SHP77 (cell line): ENCODE data around the gene NR2F6.
A peak's percentile ranks its signal among the peaks of the same experiment; 100 is the strongest.

Source experiments
- DNase-seq, 2 experiments: peaks; one replicate each; lab custom pipeline; 2025; lab: John Stamatoyannopoulos, UW

The NR2F6 gene

DNA sequence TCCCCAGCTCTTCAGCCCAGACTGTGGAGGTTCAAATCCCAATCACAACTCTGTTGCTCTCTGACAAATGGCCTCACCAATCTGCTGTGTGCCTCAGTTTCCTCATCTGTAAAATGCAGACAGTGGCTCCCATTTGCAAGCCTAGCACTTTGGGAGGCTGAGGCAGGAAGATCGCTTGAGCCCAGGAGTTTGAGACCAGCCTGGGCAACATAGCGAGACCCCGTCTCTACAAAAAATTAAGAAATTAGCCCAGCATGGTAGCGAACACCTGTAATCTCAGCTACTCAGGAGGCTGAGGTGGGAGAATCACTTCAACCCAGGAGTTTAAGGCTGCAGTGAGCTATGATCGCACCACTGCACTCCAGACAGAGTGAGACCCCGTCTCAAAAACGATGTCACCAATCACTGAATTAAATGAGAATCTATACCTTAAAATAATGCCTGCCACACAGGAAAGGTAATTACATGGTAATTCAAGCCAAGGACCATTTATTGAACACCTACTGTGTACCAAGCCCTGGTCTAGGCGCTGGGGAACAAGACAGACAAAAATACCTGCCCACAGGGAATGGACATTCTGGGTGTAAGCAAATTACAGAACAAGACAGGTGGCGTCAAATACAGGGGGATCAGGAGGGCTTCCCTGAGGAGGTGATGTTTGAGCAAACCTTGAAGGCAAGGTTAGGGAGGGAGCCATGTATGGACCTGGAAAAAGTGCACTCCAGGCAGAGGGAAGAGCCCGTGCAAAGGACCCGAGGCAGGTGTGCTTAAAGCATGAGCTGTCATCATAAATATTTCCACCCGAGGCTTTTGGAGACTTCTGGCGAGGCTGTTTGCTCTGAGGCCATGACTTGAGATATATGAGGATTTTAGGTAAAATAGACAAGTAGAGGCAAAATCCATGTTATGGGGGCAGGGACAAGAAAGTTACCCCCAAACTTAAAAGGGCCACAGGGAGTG, 7.7 kb downstream of the NR2F6 start:
- no peak for DNase-seq

DNA sequence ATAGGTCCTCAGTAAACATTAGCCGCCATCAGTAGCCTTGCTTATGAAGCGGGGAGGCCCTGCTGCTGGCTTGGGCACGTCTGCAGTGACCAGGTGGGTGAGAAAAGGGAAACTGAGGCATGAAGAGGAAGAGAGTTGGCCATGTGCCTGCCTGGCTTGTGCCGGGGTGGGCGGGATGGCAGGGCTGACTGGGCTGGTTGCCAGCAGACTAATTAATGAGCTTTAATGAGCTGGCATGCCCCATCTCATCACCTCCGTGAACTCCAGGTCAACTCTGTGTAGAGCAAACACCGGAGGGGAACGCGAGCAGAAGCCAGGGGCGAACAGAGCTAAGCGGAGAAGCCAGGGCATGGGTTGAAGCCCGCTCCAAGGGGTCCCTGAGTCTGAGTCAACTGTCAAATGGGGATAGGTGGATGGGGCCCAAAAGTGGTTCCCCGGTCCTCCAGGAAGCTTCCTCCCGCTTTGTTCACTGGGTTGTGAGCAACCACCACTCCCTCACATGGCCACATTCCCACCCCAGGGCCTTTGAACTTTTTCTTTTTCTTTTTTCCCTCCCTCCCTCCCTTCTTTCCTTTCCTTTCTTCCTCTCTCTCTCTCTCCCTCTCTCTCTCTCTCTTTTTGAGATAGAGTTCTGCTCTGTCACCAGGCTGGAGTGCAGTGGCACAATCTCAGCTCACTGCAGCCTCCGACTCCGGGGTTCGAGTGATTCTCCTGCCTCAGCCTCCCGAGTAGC, 8.7 kb downstream of the NR2F6 start:
- DNase-seq: no peak

DNA sequence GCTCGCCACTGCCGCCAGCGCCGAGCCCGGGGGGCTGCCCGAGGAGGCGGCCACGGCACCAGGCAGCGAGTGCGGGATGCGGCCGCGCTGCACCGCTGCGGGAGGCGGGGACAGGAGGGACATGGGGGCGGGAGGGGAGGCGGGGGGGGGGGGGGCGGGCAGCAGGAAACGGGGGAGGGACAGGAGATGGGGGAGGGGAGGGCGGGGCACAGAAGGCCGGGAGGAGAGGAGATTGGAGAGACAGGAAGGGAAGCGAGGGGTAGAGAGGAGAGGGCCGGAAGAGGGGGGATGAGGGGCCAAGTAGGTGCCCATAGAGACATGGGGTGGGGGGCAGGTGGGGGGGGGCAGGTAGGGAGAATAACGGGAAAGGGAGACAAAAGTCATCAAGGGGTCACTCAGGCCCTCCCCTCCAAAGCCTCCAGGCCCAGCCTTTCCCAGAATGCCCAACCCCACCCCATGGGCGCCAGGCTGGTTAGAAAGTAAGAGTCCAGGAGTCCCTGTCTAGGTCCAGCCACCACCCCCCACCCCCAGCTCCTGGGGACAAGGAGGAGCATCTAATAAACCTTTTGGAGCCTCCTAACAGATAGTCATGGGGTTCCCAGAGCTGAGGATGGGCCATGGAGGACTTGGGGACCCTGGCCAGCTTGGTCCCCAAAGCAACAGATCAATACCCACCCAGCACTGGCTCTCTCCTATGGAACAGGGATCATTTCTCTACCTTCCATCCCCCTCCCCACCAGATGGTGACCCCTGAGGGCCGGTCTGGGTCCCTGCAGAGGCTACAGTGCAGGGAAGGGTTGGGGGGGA, 9.5 kb downstream of the NR2F6 start:
- DNase-seq: peak; percentile 53 to 68

DNA sequence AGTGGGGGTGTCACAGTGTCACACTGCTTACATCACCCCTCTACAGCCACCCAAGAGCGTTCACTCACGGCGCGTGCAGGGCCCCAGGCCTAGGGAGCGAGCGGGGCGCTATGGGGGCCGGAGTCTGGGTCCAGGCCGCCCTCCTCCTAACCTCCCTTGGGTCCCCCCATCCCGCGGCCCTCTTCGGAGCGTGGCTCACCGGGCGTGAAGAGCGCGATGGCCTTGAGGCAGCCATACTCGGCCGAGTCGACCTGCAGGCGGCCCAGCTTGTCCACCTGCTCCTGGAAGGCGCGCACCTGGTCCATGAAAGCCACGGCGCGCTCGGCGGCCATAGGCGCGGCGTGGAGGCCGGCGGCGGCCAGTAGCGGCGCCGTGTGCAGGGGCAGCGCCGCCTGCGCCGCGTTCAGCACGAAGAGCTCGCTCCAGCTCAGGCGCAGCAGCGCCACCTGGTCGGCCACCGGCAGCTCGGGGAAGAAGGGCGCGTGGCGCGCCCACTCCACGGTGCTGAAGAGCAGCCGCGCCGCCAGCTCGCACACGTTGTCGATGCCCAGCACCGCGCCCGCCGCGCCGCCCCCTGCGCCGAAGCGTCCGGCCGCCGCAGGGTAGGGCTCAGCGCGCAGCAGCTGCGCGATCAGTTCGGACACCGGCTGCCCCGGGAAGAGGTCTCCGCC, 10.3 kb downstream of the NR2F6 start:
- DNase-seq: peak; percentile 38 to 68

DNA sequence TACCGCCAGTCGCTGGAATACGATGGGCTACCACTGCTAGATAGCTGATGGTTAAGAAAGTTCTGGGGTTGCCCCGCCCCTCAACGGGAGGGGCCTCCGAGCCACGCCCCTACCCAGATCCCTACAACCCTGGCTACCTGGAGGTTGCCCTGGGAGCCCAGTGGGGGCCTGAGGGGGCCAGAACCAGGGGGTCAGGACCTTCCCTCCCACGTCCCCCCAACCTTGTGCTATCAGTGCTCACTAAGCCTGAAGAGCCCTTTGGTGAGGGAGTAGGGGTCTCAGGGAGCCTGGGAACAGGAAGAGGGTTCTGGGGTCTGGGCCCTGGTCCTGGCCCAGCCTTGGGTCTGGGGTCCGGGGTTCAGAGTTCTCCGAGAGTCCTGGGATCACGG, 10.8 kb downstream of the NR2F6 start:
- DNase-seq: peak in 1 of 2 experiments; percentile 20

DNA sequence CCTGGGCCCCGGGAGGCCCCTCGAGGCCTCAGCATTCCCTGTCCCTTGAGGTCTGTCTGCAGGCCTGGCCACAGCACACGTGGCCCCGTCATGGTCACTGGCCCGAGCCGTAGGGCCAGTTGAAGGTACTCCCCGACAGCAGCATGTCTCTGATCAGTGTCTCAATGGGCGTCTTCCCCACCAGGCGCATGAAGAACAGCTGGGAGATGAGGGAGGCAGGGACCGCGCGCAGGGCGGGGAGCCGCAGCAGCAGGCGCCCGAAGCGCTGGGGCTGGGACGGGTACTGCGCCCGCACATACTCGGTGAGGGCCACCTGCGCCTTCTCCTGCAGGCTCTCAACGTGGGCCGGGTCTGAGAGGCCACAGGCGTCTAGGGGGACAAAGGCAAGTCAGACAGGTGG, 13.5 kb downstream of the NR2F6 start:
- DNase-seq: no peak

DNA sequence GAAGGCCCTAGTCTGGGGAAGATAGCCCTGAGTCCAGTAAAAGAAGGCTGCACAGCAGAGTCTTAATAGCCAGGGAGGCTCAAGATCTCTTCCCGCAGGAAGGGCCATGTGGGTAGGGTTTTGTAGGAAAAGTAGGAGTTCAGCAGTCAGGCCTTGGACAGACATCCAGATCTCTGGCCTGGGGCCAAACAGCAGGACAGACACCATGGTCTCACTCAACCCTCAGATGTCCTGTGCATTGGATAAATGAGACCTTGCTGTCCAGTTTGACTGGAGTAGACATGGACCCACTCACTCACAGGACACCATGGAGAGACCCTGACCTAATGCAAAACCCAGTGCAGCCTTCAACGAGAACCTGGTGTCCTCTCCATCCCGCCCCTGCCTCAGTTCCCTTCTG, 15.8 kb downstream of the NR2F6 start:
- no peak for DNase-seq

DNA sequence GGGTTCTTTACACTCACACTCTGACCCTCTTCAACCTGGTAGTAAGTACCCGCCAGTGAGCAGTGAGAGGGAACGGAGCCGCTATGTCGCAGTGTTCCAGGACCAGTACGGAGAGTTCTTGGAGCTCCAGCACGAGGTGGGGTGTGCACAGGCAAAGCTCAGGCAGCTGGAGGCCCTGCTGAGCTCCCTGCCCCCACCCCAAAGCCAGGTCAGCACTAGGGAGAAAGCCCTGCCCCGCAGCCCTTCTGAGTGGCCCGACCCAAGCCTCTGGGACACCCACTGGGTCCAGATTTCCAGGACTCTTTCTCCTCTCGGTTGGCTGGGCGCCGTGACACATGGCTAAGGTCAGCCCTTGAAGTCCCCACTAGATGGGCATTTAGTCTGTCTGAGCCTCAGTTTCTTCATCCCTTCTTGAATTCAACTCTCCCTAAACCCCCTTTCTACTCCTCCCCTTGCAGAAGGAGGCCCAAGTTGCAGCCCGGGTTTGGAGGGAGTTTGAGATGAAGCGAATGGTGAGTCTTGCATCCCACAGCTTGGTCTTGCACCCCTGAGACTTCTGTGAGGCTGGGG, 17.8 kb downstream of the NR2F6 start:
- no peak for DNase-seq

DNA sequence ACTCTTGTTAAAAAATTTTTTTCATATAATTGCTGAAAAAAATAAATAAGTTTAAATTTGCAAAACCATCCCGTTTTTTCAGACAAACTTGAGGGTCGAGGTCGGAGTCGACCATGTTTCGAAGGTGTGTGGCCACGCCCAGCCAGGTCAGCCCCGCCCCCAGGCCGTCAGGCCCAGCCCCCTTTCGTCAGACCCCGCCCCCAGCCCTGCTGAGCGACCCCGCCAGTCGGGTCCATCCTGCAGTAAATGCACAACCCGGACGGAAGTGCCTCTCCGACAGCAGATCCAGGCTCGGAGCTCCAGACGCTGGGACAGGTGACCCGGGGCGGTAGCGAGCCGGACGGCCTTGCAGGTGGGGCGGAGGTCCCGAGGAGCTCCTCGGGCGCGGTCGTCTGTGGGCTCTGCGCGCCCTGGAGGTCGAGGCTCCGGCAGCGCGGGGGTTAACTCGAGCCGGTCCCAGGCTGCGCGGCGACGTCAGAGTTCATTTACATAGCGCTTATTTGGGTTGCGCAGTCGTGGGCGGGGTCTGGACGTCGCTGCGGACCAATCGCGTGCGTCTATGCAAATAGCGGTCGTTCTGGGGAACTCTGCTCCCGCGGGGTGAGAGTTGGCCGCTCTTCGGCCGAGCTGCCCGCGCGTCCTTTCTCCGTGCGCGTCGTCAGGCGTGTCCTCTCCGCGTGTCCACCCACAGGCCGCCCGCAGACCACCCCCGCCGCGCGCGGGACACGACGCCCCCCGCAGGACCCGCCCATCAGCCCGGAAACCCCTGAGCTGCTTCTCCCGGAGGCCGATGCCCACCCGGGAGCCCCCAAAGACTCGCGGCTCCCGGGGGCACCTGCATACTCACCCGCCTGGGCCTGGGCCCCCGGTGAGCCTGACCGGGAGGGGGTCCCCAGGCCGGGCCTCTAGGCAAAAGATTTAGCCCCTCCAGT, 19.5 kb downstream of the NR2F6 start, which contains the start of gene OCEL1:
Gene OCEL1 (plus strand): TSS at position 225 of the 932 bp plus-strand sequence. CDS start 22 bp downstream, at position 247.
- peak; percentile 96 to 97 for DNase-seq

DNA sequence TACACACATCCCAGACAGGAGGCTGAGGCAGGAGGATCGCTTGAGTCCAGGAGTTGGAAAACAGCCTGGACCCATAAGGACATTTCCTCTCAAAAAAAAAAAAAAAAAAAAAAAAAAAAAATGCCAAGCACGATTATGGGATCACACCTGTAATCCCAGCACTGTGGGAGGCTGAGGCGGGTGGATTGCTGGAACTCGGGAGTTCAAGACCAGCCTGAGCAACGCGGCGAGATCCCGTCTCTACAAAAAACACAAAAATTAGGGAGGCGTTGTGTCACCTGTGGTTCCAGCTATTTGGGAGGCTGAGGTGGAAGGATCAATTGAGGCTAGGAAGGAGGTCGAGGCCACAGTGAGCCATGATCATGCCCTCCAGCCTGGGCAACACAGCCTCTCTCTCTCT, 20.7 kb downstream of the NR2F6 start:
- no peak for DNase-seq

DNA sequence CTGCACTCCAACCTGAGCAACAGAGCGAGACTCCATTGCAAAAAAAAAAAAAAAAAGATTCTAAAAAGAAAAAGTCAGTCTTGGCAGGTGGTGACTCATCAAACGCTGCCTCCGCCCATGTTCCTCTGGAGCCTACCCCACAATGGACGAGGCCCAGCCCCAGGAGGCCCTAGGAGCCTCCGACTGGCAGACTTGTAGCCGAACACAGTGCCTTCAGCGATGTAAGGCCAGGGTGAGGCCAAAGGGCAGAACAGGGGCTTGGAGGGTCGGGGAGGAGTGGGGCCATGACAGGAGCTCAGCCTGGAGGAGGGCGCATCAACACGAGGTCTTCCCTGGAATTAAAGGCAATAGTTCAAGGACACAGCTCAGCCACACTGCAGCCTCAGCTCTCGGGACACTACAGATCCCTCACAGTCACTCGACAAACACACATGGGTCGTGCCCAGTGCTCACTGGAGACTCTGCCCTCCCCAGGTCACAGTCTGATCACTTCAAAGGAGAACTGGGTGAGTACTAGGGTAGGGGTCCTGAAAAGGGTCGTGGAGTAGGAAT, 25.4 kb downstream of the NR2F6 start:
- no peak for DNase-seq

DNA sequence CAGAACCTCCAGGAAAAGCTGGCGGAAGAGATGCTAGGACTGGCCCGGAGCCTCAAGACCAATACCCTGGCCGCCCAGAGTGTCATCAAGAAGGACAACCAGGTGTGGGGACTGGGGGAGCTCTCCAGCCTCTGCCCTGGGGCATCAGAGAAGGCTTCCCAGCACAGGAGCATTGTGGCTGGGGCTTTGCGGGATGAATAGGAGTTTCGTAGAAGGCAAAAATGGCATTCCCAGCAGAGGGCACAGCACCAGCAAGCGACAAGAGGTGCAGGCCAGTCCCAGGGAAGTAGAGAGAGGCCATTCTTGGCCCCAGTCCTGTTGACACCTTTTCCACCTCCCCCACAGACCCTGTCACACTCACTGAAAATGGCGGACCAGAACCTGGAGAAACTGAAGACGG, 26.4 kb downstream of the NR2F6 start:
- no peak for DNase-seq

DNA sequence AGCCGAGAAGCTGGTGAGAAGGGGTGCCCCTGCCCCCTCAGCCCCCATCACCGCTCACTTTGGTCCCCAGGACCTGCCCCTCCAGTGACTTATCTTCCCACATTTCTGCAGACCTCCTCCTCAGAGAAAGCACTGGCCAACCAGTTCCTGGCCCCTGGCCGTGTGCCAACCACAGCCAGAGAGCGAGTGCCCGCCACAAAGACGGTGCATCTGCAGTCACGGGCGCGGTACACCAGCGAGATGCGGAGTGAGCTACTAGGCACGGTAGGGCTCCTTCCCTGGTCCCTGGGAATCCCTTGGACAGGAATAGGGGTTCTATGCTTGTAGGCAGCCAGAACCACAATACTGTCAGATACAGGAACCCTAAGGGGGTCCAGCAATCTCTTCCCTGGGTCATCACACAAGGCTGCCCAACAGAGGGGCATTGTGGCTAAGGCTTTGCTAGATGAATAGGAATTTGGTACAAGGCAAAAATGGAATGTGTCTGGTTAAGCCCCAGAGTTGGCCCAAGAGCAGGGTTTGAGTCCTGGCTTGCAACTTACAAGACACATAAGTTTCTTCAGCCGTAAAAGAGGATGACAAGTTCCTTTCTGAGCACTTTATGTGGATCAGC, 29.6 kb downstream of the NR2F6 start:
- DNase-seq: peak in 1 of 2 experiments; percentile 54

DNA sequence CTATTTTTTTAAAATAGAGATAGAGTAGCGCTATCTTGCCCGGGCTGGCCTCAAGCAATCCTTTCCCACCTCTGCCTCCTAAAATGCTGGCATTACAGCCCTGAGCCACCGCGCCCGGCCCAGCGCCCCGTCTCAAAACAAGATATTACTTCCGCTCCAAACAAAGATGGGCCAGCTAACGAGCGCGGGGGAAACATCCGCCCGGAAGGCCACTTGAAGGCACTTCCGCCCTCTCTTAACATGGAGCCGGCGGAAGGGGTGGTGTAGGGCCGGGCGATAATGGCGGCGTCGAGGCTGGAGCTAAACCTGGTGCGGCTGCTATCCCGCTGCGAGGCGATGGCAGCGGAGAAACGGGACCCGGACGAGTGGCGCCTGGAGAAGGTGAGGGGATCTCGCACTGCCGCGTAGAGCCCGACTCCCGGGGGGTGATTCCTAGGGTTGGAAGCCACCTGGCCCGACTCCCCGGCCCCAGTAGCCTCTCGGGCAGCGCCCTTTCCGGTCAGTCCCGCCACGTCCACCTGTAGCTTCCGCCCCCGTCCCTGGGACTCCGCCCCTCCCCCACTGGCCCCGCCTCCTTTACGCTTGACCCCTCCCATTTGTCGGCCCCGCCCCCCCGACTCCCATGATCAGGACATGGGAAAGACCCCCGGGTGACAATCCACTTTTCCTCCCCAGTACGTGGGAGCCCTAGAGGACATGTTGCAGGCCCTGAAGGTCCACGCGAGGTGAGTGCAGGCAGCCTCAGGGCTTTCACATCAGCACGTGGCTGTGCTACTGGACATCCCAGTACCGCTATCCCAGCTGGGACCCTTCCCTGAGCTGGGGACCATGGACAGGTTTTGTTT, 30.4 kb downstream of the NR2F6 start, which contains the start of gene USE1:
Gene USE1 (plus strand): TSS at position 231 of the 845 bp plus-strand sequence. CDS start 49 bp downstream, at position 280.
- peak; percentile 80 to 92 for DNase-seq

DNA sequence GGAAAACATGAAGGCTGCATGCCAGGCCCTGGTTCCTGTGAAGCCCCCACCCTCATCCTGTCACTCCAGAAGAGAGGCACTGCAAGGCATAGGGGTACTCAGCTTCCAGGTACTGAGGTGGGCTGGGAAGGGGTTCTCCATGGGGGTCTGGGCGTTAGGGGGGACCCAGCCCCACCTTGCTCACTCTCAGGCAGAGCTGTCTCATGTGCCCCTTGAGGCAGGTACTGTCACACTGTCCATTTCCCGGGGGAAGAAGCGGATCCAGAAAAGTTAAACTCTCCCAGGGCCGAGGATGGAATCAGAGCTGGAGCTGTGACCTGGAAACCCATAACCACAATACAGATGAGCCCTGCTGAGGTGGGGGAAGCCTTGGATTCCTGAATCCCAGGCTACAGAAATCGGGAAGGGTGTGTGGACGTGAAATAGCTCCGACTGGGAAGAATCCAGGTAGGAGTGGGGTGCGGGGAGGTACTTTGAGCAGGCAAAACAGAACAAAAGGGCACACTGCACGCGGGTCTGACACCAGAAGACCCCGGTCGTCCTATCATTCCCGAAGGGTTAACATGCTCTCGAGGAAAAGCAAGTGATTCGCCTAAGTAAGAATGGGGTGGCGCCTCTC, 31.1 kb downstream of the NR2F6 start:
- peak in 1 of 2 experiments; percentile 23 for DNase-seq

DNA sequence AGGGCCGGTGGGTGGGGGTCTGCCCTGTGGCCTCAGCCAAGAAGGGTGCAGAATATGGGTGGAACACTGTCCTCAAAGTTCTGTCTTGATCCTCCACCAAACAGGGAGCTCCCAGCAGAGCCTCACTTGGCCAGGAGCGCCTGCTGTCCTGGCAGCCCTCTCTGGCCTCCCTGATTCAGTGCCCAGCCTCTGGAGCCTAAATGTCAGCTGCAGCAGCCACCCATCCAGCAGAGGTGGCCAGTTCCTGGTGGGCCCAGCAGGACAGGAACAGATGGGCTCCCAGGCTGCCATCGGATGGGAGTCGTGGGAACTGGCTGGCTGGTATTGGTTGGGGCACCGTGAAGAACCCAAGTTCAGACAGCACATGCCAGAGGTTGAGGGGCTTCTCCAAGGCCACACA, 32.4 kb downstream of the NR2F6 start:
- no peak for DNase-seq

DNA sequence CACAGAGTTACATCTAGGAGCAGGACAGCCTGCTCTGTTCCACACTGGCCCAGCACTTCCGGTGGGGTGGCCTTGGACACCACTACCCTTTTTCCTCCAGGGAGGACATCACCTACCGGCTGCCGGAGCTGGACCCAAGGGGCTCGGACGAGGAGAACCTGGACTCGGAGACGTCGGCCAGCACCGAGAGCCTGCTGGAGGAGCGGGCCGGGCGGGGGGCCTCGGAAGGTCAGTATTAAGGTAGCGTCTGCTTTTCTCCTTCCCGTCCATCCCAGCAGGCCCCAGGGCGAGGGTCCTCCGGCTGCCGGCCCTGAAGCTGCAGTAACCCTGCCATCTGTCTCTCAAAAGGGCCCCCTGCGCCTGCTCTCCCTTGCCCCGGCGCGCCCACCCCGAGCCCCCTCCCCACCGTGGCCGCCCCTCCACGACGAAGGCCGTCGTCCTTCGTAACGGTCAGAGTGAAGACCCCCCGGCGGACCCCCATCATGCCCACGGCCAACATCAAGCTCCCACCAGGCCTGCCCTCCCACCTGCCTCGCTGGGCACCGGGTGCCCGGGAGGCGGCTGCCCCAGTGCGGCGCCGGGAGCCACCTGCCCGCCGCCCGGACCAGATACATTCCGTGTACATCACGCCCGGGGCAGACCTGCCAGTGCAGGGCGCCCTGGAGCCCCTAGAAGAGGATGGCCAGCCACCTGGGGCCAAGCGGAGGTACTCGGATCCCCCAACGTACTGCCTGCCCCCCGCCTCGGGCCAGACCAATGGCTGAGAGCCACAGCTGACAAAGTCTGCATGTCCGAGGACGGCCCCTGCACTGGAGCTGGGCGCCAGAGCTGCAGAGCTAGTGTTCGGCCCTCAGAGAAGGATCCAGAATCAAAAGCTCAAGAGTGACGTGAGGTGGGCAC, 33.9 kb downstream of the NR2F6 start:
- DNase-seq: no peak
